HTERT RPE-1 (cell line): ENCODE measurements around the gene ABRACL.
"Not testable (repeated sequence)": the region's sequence is repeated elsewhere in the genome, so short reads cannot be mapped to it uniquely, and the experiment has no call there.

ENCODE experiments used
- in situ Hi-C: fragments of 300-500 bp; cut with MboI; formaldehyde crosslinking; loops from 4 replicates; pipeline ENCODE4 v1.14.3; 2020; ENCODE audit warnings: low sequenced_read_pairs

ABRACL gene

DNA sequence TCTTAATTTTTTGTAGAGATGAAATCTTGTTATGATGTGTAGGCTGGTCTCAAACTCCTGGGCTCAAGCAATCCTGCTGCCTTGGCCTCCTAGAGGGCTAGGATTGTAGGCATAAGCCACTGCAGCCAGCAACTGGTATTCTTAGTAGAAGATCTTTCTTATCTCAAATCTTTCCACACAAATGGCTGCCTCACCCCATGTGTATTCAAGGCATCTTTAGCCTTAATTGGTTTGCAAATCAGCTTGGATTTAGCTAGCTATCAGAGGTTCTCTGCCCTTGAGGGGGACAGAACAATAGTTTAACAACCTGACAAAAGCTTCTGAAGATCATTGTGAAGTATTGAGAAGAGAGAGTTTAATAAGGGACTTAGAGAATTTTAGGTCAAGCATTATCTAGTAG is 17.9 kb upstream of the ABRACL start:
- in situ Hi-C loops = no loop called here

DNA sequence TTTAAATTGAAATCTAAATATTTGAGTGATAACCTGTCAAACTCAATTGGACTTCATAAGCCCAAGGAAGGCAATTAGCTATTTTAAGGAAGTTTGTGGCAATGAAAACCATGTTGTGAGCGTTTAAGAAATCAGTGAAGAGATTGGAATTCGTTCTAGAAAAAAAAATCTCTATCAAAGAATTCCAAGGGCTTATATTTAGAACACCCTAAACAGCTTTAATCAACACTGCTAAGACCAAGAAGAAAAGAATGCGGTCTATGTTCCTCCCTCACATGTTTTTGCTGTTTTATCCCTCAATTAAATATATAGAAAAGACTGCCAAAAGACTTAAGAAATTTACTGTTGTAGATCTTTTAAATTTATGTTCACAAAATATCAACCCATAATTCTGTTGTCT is 16.6 kb upstream of the ABRACL start:
- in situ Hi-C loops = no loop called here

DNA sequence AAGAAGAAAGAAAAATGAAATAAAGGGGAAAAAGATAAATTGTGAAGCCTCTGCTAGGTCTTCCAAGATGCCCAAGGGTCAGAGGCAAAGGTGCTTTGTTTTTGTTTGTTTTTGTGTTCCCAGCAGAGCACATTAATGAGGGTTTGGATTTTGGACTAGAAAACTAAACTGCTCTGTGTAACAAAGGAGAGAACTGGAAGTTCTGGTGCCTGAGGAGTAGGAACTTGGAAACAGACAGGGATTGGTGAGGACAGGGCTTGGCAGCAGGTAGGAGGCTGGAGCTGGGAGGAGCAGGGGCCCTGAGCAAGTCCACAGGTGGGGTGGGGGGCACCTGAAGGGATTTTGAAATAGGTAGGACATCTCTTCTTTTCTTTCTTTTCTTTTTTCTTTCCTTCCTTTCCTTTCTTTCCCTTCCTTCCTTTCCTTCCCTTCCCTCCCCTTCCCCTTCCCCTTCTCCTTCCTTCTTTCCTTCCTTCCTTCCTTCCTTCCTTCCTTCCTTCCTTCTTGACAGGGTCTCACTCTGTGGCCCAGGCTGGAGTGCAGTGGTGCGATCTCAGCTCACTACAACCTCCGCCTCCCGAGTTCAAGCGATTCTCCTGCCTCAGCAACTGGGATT is 15.3 kb upstream of the ABRACL start:
- in situ Hi-C loops = no loop called here

DNA sequence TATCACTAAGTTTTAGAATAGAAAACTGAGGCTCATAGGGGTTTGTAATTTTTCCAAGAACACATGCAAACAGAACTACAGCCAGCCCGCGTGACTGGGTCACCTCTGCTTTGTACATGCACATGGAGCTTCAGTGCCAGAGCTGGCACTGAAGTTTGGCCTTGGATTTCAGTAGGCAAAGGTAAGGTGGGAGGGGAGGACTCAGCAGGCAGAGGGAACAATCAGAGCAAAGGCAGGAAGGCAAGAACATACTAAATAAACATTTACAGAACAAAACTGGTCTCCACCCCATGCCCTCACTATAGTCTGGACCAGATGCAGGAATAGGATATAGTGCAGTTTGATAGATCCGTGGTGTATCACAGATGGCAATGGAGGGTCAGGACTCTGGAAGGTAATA is 13.6 kb upstream of the ABRACL start:
- in situ Hi-C loops = no loop called here

DNA sequence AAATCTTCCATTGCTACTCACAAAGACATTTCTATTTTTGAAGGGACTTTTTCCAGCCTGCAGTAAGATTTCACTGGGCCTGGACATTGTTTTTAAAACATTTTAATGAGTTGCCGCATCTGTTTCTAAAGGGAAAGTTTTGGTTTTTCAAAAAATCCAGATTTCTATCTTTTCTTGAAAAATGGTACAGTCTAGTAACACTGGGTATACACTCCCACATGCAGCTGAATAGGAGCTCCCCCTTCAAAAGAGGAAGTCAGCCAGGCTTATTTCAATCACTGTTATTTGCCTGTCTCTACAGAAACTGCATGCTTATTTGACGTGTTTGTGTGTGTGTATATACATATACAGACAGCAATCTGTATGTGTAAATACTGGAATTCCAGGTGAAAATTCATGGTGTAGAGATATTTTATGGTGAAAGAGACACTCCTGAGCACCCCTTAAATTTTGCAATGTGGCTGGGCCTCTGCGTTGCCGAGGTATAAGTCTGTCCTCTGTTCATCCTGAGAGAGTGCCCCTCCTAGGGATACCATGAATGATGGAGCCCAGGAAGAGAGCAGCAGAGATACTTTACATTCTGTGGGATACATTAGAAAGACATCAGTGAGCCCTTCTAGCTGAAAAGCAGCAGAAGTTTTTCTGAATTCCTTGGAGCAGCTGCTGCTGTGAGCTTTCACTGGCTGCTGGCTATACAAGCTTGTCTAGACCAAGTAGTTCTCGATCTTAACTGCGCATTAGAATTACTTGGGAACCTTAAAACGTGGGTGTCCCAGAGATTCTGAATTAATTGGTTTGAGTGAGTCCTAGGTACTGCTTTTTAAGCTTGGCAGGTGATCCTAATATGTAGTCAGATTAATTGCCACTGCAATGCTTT is 12.0 kb upstream of the ABRACL start:
- in situ Hi-C loops = no loop called here

DNA sequence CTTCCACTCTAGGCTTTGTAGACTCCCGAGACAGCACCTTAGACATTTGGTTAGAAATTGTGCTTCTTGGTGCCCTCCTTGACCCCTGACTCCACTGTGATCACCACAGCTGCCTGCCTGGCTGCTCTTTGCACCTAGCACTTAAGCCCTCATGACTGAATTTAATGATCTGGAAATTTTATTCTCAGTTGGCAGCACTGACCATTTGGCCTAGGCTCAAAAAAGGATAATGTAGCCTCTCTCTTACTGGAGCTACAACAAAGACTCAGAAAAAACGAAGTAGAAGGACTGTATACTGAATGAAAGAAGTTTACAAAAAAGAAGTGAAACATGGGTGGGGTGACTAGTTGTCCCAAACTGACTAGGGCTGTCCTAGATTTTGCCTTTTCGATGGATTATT is 11.3 kb upstream of the ABRACL start:
- in situ Hi-C loops = no loop called here

DNA sequence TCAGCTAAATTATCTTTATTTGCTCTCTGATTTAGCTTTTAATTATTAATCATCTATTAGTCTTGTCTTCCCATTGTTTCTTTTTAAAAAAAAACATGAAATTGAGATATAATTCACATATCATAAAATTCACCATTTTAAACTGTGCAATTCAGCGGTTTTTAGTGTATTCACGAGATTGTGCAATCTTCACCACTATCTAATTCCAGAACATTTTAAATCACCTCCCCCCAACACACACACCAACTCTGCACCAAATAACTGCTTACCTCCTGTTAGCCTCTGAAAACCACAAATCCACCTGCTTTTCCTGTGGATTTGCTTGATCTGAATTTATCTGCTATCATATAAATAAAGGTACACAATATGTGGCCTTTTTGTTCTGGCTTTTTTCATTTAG is 8.8 kb upstream of the ABRACL start:
- in situ Hi-C loops = no loop called here

DNA sequence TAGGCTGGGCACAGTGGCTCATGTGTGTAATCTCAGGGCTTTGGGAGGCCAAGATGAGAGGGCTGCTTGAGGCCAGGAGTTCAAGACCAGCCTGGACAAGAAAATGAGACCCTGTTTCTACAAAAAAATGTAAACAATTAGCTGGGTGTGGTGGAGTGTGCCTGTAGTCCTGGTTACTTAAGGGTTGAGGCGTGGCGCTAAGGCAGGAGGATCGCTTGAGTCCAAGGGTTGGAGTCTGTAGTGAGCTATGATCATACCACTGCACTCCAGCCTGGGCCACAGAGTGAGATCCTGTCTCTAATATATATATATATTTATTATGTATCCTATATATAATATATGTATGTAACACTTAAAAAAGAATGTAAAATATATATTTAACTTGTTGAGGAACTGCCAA is 7.9 kb upstream of the ABRACL start:
- in situ Hi-C loops = no loop called here

DNA sequence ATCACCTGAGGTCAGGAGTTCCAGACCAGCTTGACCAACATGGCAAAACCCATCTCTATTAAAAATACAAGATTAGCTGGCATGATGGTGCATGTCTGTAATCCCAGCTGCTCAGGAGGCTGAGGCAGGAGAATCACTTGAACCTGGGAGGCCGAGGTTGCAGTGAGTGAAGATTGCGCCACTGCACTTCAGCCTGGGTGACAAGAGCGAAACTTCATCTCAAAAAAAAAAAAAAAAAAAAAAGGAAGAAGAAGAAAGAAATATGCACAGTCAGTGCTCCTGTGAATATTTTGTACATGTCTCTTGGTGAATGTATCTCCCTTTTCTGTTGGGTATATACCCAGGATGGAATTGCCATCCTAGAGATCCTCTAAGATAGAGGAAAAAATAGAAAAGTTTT is 3.1 kb upstream of the ABRACL start:
- in situ Hi-C loops = not testable (repeated sequence)

DNA sequence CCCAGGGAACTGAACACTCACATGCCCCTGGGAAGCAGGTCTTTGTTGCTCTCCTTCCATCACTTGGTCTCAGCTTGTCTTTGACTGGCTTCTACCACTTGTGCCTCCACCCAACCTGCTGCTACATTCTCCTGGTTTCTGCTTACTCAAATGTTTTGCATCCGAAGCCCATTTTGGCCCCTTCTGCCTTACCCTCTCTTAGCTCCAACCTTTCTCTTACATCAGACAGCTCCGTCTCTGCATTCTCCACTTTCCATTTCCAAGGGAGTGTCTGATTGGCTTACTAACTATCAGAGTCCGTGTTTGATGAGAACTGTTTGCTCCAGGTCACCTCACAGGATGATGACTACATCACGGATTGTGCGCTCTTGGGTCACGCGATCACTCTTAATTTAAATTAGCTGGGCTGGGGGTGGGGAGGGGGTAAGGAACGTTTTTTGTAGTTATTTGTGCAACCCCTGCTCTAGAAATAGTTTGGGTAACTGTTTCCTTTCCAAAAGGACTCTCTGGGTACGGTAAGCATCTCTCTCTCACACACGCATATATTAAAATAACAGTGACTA is 844 bp upstream of the ABRACL start:
- in situ Hi-C loops = no loop called here

DNA sequence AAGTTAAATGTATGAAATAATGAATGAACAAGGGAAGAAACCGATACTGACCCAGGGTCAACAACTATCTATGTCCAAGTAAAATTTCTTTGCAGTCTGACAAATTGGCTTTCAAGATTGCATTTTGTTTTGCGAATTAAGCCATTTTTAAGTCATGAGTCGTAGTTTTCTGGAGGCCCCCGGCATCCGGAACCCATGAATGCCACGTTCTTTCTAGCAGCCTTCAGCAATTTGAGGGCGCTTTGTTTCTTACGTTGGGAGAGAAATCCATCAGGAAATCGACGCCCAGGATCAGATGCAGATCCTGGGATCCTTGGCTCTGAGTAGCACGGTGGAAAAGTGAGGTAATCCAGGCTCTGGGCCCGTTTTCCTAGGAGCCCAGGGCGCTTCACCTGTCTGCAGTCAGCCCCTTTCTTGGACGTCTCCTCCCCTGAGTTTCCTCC is 309 bp upstream of the ABRACL start:
- in situ Hi-C loops = no loop called here

DNA sequence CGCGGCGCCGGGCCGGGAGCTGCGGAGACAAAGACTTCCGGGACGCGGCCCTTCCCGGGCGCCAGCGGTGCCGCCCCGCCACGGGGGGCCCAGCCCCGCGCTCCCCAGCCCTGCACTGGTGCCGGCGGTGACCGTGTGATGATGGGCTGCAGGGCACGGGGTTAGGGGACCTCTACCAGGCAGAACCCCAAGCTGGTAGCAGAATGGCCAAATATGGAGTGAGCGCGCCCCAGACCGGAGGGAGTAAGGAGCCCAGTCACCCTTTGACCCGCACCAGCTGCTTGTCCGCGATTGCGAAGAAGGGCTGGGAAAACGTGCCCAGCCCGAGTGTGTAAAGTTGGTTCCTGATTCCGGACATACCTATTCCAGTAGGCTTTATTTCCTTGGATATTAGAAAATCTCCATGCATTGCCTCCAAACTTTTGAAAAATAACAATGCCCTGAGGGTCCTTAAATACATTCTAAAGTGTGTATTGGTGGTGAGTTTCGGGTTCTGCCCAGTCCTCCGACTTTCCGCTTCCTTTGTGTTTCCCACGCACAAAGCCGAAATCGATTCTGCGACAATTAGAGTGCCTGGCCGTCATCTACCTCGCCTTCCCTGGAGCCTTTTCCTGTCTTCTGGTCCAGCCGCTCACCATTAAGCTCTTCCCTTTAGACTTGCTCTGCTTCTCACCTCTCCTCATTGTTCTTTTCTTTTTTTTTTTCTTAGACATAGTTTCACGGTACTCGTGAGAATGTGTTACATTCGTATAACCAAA is 1.1 kb downstream of the ABRACL start:
- in situ Hi-C loops = no loop called here

DNA sequence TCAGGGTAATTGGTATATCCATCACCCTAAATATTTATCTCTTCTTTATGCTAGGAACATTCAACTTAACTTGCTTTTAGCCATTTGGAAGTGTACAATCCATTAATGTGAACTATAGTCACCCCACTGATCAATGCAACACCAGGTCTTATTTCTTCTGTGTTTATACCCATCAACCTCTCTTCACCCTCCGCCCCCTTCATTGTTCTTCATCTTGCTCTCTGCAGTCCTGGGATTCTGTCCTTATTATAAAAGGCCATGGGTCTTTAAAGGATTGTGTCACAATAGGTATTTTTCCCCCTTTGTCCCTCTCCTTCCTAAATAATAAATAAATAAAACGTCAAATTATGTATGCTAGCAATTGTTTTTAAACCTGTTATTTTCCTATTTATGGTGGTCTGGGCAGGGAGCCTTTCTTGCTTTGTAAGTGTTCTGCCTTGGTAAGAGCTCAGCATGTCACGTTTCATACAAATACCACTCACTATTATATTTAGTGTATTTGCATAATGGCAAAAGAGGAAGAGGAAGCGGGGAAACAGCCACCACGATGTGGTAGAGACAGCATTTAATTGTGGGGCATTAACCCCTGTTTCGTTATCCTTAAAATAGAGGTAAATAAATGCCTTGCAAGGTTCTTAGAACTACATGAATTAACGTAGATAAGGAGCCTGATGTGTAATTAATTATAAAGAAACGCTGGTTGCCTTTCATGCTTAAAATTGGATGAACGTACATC is 1.9 kb downstream of the ABRACL start:
- in situ Hi-C loops = no loop called here

DNA sequence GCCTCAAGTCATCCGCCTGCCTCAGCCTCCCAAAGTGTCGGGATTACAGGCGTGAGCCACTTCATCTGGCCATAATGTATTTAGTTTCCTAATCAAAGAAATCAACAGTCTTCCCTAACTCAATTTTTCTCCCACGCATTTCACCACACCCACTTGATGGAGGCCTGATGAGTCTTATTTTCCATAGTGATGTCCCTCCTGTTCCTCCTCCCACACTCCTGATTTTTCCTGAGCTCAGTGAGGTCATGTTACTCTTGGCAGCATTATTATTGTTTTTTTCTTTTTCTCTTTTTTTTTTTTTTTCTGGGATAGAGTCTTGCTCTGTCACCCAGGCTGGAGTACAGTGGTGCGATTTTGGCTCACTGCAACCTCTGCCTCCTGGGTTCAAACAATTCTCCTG is 8.9 kb downstream of the ABRACL start:
- in situ Hi-C loops = no loop called here

DNA sequence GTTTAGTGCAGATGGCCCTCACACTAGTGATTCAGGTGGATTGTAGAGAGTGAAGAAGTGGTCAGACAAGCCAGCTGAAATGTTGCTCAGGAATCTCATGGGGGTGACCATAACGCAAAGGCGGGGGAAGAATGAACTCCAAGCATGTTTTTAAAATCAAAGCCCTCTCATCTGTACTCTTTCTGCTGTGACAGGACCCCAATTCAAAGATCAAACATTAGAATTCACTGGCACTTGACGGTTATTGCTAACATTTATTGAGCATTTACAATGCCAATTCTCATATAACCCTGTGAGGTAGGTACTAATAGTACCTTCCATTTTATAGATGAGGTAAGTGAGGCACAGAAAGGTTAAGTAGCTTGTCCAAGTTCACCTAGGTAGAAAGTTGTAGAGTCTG is 15.7 kb downstream of the ABRACL start:
- in situ Hi-C loops = no loop called here

DNA sequence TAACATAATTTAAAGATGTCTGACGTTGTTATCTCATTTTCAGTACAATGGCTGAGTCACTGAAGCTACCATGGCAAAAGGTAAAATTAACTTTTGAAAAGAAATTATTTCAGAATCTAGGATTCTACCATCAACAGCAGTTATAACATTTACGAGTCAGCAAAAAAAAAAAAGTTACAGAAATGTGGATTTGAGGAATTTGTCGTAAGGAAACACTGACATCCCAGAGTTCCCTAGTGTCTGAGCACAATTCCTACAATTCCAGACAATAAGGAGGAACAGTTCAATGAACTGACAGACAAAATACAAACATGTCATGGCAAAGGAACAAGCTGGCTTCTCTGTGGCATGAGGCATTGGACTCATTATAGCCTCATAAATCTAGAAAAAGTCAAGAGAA is 19.1 kb downstream of the ABRACL start:
- in situ Hi-C loops = no loop called here

DNA sequence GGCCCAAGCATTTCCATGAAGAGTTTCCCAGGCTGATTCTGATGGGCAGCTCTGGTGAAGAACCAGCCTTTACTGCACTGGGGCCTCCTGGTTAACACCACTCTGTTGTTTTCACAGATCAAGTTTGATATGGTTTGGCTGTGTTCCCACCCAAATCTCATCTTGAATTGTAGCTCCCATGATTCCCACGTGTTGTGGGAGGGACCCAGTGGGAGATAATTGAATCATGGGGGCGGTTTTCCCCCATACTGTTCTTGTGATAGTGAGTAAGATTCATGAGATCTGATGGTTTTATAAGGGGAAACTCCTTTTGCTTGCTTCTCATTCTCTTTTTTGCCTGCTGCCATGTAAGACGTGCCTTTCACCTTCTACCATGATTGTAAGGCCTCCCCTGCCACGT is 20.4 kb downstream of the ABRACL start:
- in situ Hi-C loops = not testable (repeated sequence)

DNA sequence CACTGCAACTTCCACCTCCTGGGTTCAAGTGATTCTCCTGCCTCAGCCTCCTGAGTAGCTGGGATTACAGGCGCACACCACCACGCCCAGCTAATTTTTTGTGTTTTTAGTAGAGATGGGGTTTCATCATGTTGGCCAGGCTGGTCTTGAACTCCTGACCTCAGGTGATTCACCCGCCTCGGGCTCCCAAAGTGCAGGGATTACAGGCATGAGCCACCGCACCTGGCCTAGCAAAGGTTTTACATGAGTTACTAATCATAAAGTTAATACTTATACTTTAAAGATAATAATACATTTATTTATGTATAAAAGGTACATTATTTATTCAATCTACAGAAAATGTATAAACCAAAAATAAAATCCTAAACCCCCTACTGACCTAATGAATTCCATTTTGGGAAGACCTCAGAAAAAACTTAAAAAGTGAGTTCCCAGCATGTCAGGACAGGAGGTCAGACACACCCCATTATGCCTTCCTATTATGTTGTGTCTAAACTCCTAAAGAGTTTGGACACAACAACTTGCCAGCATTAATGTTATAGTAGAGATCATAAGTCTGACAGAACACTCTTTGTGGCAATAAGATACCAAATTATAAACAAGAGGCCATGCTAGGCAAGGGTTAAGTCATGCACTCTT is 21.7 kb downstream of the ABRACL start:
- in situ Hi-C loops = not testable (repeated sequence)

DNA sequence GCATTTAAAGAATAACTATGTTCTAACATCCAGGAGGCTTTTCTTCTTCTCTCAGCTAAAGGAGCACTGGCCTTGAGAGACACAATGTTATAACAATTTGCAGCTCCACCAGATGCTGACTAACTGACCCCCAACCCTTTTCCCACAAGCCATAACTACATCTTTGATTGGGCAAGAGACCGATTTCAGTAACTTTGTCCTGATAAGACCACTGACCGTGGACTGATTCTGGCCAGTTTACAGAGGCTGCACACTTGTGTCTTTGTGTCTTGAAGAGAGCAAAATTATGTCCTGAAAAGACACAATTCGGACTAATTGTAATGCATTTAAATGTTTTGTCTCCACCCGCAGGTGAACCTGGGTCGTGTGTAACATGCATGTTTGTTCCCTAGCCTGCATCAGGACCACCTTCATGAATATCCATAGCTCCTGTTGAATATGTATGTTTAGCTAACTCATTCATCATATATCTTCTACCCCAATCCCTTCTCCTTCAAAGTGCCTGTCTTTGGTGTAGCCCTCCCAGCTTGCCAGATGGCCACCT is 22.3 kb downstream of the ABRACL start:
- in situ Hi-C loops = no loop called here
